NCI-H2227 (cell line): ENCODE data around the gene BMERB1.
"Not testable (repeated sequence)": the region's sequence is repeated elsewhere in the genome, so short reads cannot be mapped to it uniquely, and the experiment has no call there.

ENCODE experiments used
- DNase-seq: peaks from one replicate; lab custom pipeline; 2025; ENCODE audit not compliant: unreplicated experiment; lab: John Stamatoyannopoulos, UW

The BMERB1 gene

GRCh38 chr16:15548482-15548891 is 114.1 kb downstream of the BMERB1 start:
- no peak for DNase-seq

- no peak for DNase-seq
These were observed 118.1 kb downstream of the BMERB1 start for GRCh38 chr16:15552507-15552906.

- no peak for DNase-seq
These were observed 119.1 kb downstream of the BMERB1 start for GRCh38 chr16:15553313-15554088.

- no peak for DNase-seq
These were observed 121.7 kb downstream of the BMERB1 start for GRCh38 chr16:15556130-15556529.

GRCh38 chr16:15557258-15557657 is 122.9 kb downstream of the BMERB1 start:
- no peak for DNase-seq

GRCh38 chr16:15559176-15559575 is 124.8 kb downstream of the BMERB1 start:
- DNase-seq: no peak

GRCh38 chr16:15564604-15565339 is 130.4 kb downstream of the BMERB1 start:
- DNase-seq: no peak

- no peak for DNase-seq
These were observed 131.7 kb downstream of the BMERB1 start for GRCh38 chr16:15566095-15566494.

- no peak for DNase-seq
These were observed 133.4 kb downstream of the BMERB1 start for GRCh38 chr16:15567823-15568222.

GRCh38 chr16:15570666-15571065 is 136.3 kb downstream of the BMERB1 start:
- DNase-seq: not testable (repeated sequence)

GRCh38 chr16:15571557-15571956 is 137.2 kb downstream of the BMERB1 start:
- no peak for DNase-seq

- DNase-seq: no peak
These were observed 138.1 kb downstream of the BMERB1 start for GRCh38 chr16:15572329-15573001.

GRCh38 chr16:15573274-15573895 is 139.0 kb downstream of the BMERB1 start:
- no peak for DNase-seq

GRCh38 chr16:15573896-15574613 is 139.7 kb downstream of the BMERB1 start:
- DNase-seq: not testable (repeated sequence)

GRCh38 chr16:15574614-15574948 is 140.2 kb downstream of the BMERB1 start:
- DNase-seq: no peak

- no peak for DNase-seq
These were observed 141.1 kb downstream of the BMERB1 start for GRCh38 chr16:15575293-15576049.

- DNase-seq: no peak
These were observed 142.9 kb downstream of the BMERB1 start for GRCh38 chr16:15576960-15577958.

- DNase-seq: no peak
These were observed 144.4 kb downstream of the BMERB1 start for GRCh38 chr16:15578824-15579223.
